A549 (cell line): ENCODE measurements around the gene CNIH3. TPM values are rescaled to one million over a fixed set of nuclear protein-coding genes. Genes with fewer than 3 reads are reported as not detected.

Experiments used
- ATAC-seq, 2 experiments: fragments of 200-7000 bp in 1 of 2; fragments of >200 bp in 1 of 2; cut with Nextera tagmentation in 1 of 2; cut with Tn5 transposase in 1 of 2; 3 replicates each; pipeline versions ENCODE4 v1.8.0 to v1.9.1; 2018 to 2020; ENCODE audit warnings: mild to moderate bottlenecking in 1 of 2, moderate library complexity in 1 of 2
- CTCF ChIA-PET: fragments of 300-600 bp; sonication (Branson Sonifier 250); formaldehyde crosslinking; extraction: SDS; loops from one replicate; lab custom pipeline; 2021; ENCODE audit warnings: antibody characterized with exemption, inconsistent platforms; lab: Yijun Ruan, JAX
- POLR2A ChIA-PET: fragments of 350-600 bp; formaldehyde crosslinking; extraction: SDS; loops from one replicate; lab custom pipeline; 2021; ENCODE audit warnings: antibody characterized with exemption, inconsistent platforms; lab: Yijun Ruan, JAX
- DNase-seq, 2 experiments: peaks; one replicate each; pipeline versions ENCODE4 v3.0.0 to v3.0.0-alpha.2; 2011 to 2016; ENCODE audit warnings: low read depth in 1 of 2, low spot score in 1 of 2
- FAIRE-seq: peaks from 2 replicates; lab custom pipeline; 2011; peaks lifted over from hg19 to GRCh38; lab: Jason Lieb, UNC
- H3K27ac ChIP-seq, 2 experiments: fragments of >200 bp; sonication (Bioruptor Twin); formaldehyde crosslinking; 3 replicates each; pipeline ENCODE4 v1.5.1; 2016 to 2017
- H3K4me1 ChIP-seq: fragments of >200 bp; sonication (Bioruptor Twin); formaldehyde crosslinking; 3 replicates; pipeline ENCODE4 v1.6.1; 2016
- H3K4me2 ChIP-seq: fragments of >200 bp; sonication (Bioruptor Twin); formaldehyde crosslinking; 3 replicates; pipeline ENCODE4 v1.6.1; 2016
- H3K4me3 ChIP-seq: fragments of >200 bp; sonication (Bioruptor Twin); formaldehyde crosslinking; 3 replicates; pipeline ENCODE4 v1.5.1; 2016
- H3K9me3 ChIP-seq: fragments of >200 bp; sonication (Bioruptor Twin); formaldehyde crosslinking; 3 replicates; pipeline ENCODE4 v1.6.1; 2016
- EHF ChIP-seq: fragments of 250-450 bp; sonication (Bioruptor Pico); IDR thresholded peaks from 2 replicates; pipeline ENCODE4 v1.5.0; 2020; ENCODE audit warnings: mild to moderate bottlenecking
- EHMT2 ChIP-seq: fragments of 200-600 bp; sonication (generic); IDR thresholded peaks from 2 replicates; pipeline ENCODE4 v1.6.1; 2016; ENCODE audit warnings: antibody characterized with exemption, low read depth, mild to moderate bottlenecking, moderate library complexity
- ESRRA ChIP-seq: fragments of 150-350 bp; IDR thresholded peaks from 2 replicates; pipeline ENCODE4 v1.6.1; 2014; ENCODE audit warnings: mild to moderate bottlenecking, low read length, borderline replicate concordance
- FOSB ChIP-seq: fragments of 250-450 bp; sonication (Bioruptor Pico); IDR thresholded peaks from 2 replicates; pipeline ENCODE4 v1.5.0; 2020; ENCODE audit warnings: mild to moderate bottlenecking, moderate library complexity
- FOXS1 ChIP-seq: fragments of 250-450 bp; sonication (Bioruptor Pico); IDR thresholded peaks from 2 replicates; pipeline ENCODE4 v1.5.0; 2020; ENCODE audit warnings: mild to moderate bottlenecking, moderate library complexity
- GATA3 ChIP-seq: IDR thresholded peaks from 2 replicates; pipeline ENCODE4 v1.6.1; 2012; ENCODE audit warnings: borderline replicate concordance
- HDAC2 ChIP-seq: fragments of 200-600 bp; sonication (generic); IDR thresholded peaks from 2 replicates; pipeline ENCODE4 v1.6.1; 2016
- HES2 ChIP-seq: fragments of >200 bp; sonication (Bioruptor Twin); formaldehyde crosslinking; IDR thresholded peaks from 2 replicates; pipeline ENCODE4 v1.6.1; 2016
- HEYL ChIP-seq: fragments of 250-450 bp; sonication (Bioruptor Pico); IDR thresholded peaks from 2 replicates; pipeline ENCODE4 v1.8.0; 2021; ENCODE audit warnings: mild to moderate bottlenecking, moderate library complexity
- HMGXB4 ChIP-seq: fragments of 250-450 bp; sonication (Bioruptor Pico); IDR thresholded peaks from 2 replicates; pipeline ENCODE4 v1.5.0; 2021; ENCODE audit warnings: mild to moderate bottlenecking, moderate library complexity, borderline replicate concordance
- HOXA7 ChIP-seq: fragments of 250-450 bp; sonication (Bioruptor Pico); IDR thresholded peaks from 2 replicates; pipeline ENCODE4 v1.5.0; 2020; ENCODE audit warnings: mild to moderate bottlenecking, moderate library complexity
- HOXB13 ChIP-seq: fragments of 250-450 bp; sonication (Bioruptor Pico); IDR thresholded peaks from 2 replicates; pipeline ENCODE4 v1.5.0; 2020; ENCODE audit warnings: low read depth, mild to moderate bottlenecking, moderate library complexity
- KDM1A ChIP-seq: fragments of 200-600 bp; sonication (generic); IDR thresholded peaks from 2 replicates; pipeline ENCODE4 v1.6.1; 2016; ENCODE audit warnings: low read depth, mild to moderate bottlenecking
- MAX ChIP-seq: IDR thresholded peaks from 2 replicates; pipeline ENCODE4 v1.6.1; 2012
- POLR2A ChIP-seq: IDR thresholded peaks from 2 replicates; pipeline ENCODE4 v1.6.1; 2012; ENCODE audit warnings: mild to moderate bottlenecking, low read length
- POLR2AphosphoS2 ChIP-seq: conservative IDR thresholded peaks from 2 replicates; pipeline ENCODE4 v1.6.1; 2012; ENCODE audit warnings: low read length, improper control_type of control experiment, inconsistent platforms
- RARB ChIP-seq: fragments of 250-450 bp; sonication (Bioruptor Pico); IDR thresholded peaks from 2 replicates; pipeline ENCODE4 v1.8.0; 2021; ENCODE audit warnings: mild to moderate bottlenecking, moderate library complexity
- RCOR1 ChIP-seq: fragments of 150-350 bp; IDR thresholded peaks from 2 replicates; pipeline ENCODE4 v1.6.1; 2014; ENCODE audit warnings: antibody characterized with exemption, low read length, low read depth
- RNF2 ChIP-seq: fragments of 200-600 bp; sonication (generic); IDR thresholded peaks from 2 replicates; pipeline ENCODE4 v1.6.1; 2016; ENCODE audit warnings: low read depth, mild to moderate bottlenecking, antibody characterized with exemption, moderate library complexity, borderline replicate concordance
- SMC3 ChIP-seq: fragments of >200 bp; sonication (Bioruptor Twin); formaldehyde crosslinking; IDR thresholded peaks from 3 replicates; pipeline ENCODE4 v1.6.1; 2018; ENCODE audit warnings: inconsistent platforms
- SREBF2 ChIP-seq: fragments of 450-650 bp; IDR thresholded peaks from 2 replicates; pipeline ENCODE4 v1.6.1; 2014; ENCODE audit warnings: mild to moderate bottlenecking, moderate library complexity
- TFCP2L1 ChIP-seq: fragments of 250-450 bp; sonication (Bioruptor Pico); IDR thresholded peaks from 2 replicates; pipeline ENCODE4 v1.5.0; 2021; ENCODE audit warnings: mild to moderate bottlenecking
- TP53 ChIP-seq: fragments of 250-450 bp; sonication (Bioruptor Pico); IDR thresholded peaks from 2 replicates; pipeline ENCODE4 v1.5.0; 2021; ENCODE audit warnings: mild to moderate bottlenecking, moderate library complexity
- USF2 ChIP-seq: fragments of 450-650 bp; IDR thresholded peaks from 2 replicates; pipeline ENCODE4 v1.6.1; 2014; ENCODE audit warnings: antibody characterized with exemption
- ZC3H11A ChIP-seq: fragments of 450-650 bp; IDR thresholded peaks from 2 replicates; pipeline ENCODE4 v1.6.1; 2014; ENCODE audit warnings: antibody characterized with exemption, mild to moderate bottlenecking
- ZNF302 ChIP-seq: fragments of 250-450 bp; sonication (Bioruptor Pico); IDR thresholded peaks from 2 replicates; pipeline ENCODE4 v1.9.0; 2021; ENCODE audit warnings: inconsistent platforms, mild to moderate bottlenecking, moderate library complexity
- ZSCAN20 ChIP-seq: fragments of 250-450 bp; sonication (Bioruptor Pico); IDR thresholded peaks from 2 replicates; pipeline ENCODE4 v1.8.0; 2022; ENCODE audit warnings: mild to moderate bottlenecking, moderate library complexity
- WGBS: methylation state at CpG from one replicate; pipeline ENCODE4 v1.1.6; 2017; ENCODE audit errors: missing lambda C conversion rate; 5-methylcytosine and 5-hydroxymethylcytosine counted together
- polyA plus RNA-seq, 4 experiments: library from polyadenylated mRNA; depleted of rRNA in 3 of 4; stranded (reverse); fragments of >200 nt; fragmentation: RNase III in 1 of 4; extraction: RNeasy Plus Mini Kit Qiagen cat#74134 plus additional on column Dnase treatment in 1 of 4; gene quantifications; 2 replicates in 3 of 4; 3 replicates in 1 of 4; pipeline ENCODE4 v1.2.3, GENCODE V29; 2011 to 2017
- TF ChIP-seq, protein P1 (sequence below): IDR thresholded peaks from 2 replicates; pipeline ENCODE4 v1.6.1; 2012
- TF ChIP-seq, protein P2 (sequence below): IDR thresholded peaks from 2 replicates; pipeline ENCODE4 v1.6.1; 2012; ENCODE audit warnings: low read depth, borderline replicate concordance
- TF ChIP-seq, protein P3 (sequence below): fragments of 150-350 bp; IDR thresholded peaks from 2 replicates; pipeline ENCODE4 v1.6.1; 2014; ENCODE audit warnings: low read depth, mild to moderate bottlenecking, low read length

The CNIH3 gene
- polyA plus RNA-seq, 2 of the 4 experiments (the other 2 are of a cell fraction): 0.61 to 0.85 TPM

DNA sequence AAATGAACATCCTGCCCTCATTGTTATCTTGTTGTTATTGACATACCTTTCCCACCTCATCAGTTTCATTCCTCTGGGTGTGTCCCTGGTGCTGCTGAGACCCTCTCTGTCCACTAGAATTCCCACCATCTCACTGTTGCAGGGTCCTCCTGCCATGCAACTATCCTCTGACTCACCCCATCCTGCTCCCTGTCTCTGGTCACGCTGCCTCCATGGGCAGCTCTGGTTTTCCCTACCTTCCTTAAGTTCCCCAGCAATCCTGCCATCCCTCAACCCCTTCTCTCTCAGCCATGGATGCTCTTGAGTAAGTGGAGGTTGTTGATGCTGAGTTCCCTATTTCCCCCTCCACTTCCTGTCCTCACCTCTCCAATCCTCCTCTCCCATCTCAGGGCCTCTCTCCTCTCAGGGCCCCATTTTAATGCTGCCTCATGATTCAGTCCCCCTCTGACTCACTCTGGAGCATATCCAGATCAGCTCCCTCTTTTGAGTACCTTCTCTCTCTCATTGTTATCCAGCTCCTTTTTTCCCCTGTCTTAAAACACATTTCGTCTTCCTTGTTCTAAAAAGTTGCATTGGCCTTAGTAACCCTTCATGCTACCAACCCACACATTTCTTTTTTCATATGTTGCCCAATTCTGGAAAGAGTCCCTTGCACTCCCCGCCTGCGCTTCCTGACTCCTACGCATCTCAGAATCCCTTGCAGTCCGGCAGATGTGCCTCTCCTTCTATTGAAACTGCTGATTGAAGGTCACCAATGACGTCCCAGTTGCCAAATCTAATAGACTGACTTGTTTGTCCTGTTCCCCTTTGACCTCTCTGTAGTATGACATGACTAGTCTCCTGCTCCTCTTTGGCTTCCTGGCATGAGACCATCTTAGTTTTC is 92.0 kb downstream of the CNIH3 start:
- no peaks in the 10 kb centered on the region for H3K4me1 ChIP-seq
- no peaks in the 10 kb centered on the region for H3K9me3 ChIP-seq
- FAIRE-seq: no peak
- no peak overlapping the region for H3K27ac ChIP-seq
- DNase-seq: no peak
- H3K4me2 ChIP-seq: no peak overlapping the region
- 45% methylated on average over 7 of the region's 7 CpGs for WGBS
- ATAC-seq: peak in 1 of 2 experiments; percentile 57; a peak in 3 of 6 replicates
- CTCF ChIA-PET: interaction anchor here (1.5 kb wide), 1 partner anchor 10 kb away, joined by 6 read pairs; no protein-coding TSS in a partner anchor
- TF ChIP-seq RCOR1: no peak
- no peak for TF ChIP-seq HEYL
- TF ChIP-seq FOXS1 (CRISPR knock-in tag): no peak
- no peak for TF ChIP-seq HES2
- TF ChIP-seq EHF: no peak
- TF ChIP-seq GATA3: no peak
- no peak for TF ChIP-seq POLR2A
- TF ChIP-seq KDM1A: no peak
- TF ChIP-seq HOXB13 (CRISPR knock-in tag): no peak
- no peak for TF ChIP-seq MAX
- no peak for TF ChIP-seq USF2
- TF ChIP-seq, protein P1, sequence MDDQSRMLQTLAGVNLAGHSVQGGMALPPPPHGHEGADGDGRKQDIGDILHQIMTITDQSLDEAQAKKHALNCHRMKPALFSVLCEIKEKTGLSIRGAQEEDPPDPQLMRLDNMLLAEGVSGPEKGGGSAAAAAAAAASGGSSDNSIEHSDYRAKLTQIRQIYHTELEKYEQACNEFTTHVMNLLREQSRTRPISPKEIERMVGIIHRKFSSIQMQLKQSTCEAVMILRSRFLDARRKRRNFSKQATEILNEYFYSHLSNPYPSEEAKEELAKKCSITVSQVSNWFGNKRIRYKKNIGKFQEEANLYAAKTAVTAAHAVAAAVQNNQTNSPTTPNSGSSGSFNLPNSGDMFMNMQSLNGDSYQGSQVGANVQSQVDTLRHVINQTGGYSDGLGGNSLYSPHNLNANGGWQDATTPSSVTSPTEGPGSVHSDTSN: no peak
- no peak overlapping the region for H3K4me3 ChIP-seq
- POLR2A ChIA-PET: no interaction called here

DNA sequence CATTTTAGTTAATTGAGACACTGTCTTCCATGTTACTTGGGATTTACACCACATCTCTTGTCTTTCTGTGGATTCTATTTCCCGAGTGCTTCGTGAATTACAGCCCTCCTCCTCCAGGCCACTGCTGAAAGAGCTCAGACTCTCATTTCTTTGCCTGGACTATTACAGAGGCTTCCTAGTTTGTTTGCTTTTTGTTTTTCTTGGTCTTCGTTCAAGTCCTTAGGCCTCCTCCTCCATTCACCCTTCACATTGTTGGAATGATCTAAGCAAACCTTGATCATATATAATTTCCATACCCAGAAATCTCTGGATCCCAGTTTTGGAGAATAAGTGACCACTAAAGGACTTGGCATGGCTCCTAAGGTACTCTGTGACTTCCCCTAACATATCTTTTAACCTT is 94.1 kb downstream of the CNIH3 start:
- ATAC-seq: no peak
- DNase-seq: no peak
- POLR2A ChIA-PET: no interaction called here
- TF ChIP-seq, protein P2, sequence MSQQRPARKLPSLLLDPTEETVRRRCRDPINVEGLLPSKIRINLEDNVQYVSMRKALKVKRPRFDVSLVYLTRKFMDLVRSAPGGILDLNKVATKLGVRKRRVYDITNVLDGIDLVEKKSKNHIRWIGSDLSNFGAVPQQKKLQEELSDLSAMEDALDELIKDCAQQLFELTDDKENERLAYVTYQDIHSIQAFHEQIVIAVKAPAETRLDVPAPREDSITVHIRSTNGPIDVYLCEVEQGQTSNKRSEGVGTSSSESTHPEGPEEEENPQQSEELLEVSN: no peak
- TF ChIP-seq ESRRA (no peak), POLR2A (no peak), POLR2AphosphoS2 (no peak), HOXA7 (CRISPR knock-in tag) (no peak), SMC3 (no peak), SREBF2 (no peak), FOSB (CRISPR knock-in tag) (no peak), ZC3H11A (no peak), RNF2 (no peak), ZSCAN20 (CRISPR knock-in tag) (no peak), RARB (no peak), EHMT2 (no peak), TP53 (CRISPR knock-in tag) (no peak), ZNF302 (CRISPR knock-in tag) (no peak), USF2 (no peak), TFCP2L1 (CRISPR knock-in tag) (no peak), HDAC2 (no peak), HMGXB4 (no peak)
- TF ChIP-seq, protein P3, sequence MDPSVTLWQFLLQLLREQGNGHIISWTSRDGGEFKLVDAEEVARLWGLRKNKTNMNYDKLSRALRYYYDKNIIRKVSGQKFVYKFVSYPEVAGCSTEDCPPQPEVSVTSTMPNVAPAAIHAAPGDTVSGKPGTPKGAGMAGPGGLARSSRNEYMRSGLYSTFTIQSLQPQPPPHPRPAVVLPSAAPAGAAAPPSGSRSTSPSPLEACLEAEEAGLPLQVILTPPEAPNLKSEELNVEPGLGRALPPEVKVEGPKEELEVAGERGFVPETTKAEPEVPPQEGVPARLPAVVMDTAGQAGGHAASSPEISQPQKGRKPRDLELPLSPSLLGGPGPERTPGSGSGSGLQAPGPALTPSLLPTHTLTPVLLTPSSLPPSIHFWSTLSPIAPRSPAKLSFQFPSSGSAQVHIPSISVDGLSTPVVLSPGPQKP: no peak
- TF ChIP-seq, all 56 proteins: peak for 0
- Histone ChIP-seq H3K9me3 (no peaks in the 10 kb centered on the region), H3K4me1 (no peaks in the 10 kb centered on the region), H3K27ac (no peak overlapping the region), H3K4me2 (no peak overlapping the region), H3K4me3 (no peak overlapping the region)
- CTCF ChIA-PET: no interaction called here
- 19% methylated on average over 3 of the region's 3 CpGs for WGBS
- no peak for FAIRE-seq
